HFF-Myc (cell line): ENCODE results near the gene PLCB3.

Source experiments
- DNase-seq: peaks from one replicate; pipeline ENCODE4 v3.0.0-alpha.2; 2011; ENCODE audit warnings: low read depth; ENCODE audit errors: extremely low read depth
- H3K4me3 ChIP-seq: replicated peaks from 2 replicates; pipeline ENCODE4 v1.5.1; 2011; ENCODE audit warnings: low read depth, mild to moderate bottlenecking, control low read depth, low read length
- CTCF ChIP-seq: IDR thresholded peaks from 2 replicates; pipeline ENCODE4 v1.5.1; 2012; ENCODE audit warnings: mild to moderate bottlenecking, low read depth, low read length, control low read depth; ENCODE audit errors: missing control alignments

The PLCB3 gene

GRCh38 chr11:64290352-64291261 lies 39.3 kb downstream of the PLCB3 start:
- TF ChIP-seq CTCF = no peak
- H3K4me3 ChIP-seq = no peak overlapping the region

GRCh38 chr11:64291262-64291751 lies 40.0 kb downstream of the PLCB3 start, which contains the start of gene KCNK4:
TSS of gene KCNK4 (plus strand) at chr11:64291302. CDS start at chr11:64293019, 1,717 bp downstream.
- no peak for DNase-seq
- H3K4me3 ChIP-seq = peak within 1 kb of the TSS; percentile 9; the same call in 1 of the 2 replicates
- no peak for TF ChIP-seq CTCF

More at GRCh38 chr11:64290352-64291261, 39.3 kb downstream of the PLCB3 start:
- no peak for DNase-seq

DNA sequence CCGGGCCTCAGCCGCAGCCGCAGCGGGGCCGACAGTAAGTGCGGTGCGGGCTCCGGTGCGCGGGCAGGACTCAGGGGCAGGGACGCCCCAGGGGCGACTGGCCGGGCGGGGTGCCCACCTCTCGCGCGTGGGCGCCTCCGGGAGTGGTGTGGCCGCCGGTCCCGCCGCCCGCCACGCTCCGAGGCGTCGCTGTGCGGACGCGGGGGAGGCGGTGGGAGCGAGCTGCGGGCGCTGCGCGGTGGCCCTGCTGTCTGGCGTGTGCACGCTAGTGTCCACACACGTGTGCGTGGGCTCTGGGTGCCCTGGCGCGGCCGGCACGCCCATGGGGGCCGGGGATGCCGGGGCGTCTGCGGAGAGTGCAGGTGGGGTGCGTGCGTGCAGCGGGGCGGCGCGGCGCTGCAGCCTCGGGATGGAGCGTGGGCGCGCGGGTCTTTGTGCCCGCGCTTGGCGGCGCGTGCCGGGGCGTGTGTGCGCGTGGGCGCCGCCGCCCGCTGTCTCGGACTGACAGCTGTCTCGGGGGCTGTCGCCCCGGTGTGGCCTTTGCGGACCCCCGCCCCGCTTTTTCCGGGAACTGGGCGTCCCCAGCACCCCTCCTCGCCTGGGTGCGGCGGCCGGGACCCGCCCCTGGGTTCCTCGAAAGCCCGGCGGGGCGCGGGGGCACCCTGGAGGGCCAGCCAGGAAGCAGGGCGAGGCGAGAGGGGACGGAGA lies 40.6 kb downstream of the PLCB3 start:
- peak overlapping the region; percentile 9; the same call in 1 of the 2 replicates for H3K4me3 ChIP-seq
- TF ChIP-seq CTCF = no peak
- DNase-seq = no peak

- no peak for DNase-seq
- peak overlapping the region; percentile 9; the same call in 1 of the 2 replicates for H3K4me3 ChIP-seq
- TF ChIP-seq CTCF = no peak
These were observed 41.3 kb downstream of the PLCB3 start for GRCh38 chr11:64292460-64293254.

DNA sequence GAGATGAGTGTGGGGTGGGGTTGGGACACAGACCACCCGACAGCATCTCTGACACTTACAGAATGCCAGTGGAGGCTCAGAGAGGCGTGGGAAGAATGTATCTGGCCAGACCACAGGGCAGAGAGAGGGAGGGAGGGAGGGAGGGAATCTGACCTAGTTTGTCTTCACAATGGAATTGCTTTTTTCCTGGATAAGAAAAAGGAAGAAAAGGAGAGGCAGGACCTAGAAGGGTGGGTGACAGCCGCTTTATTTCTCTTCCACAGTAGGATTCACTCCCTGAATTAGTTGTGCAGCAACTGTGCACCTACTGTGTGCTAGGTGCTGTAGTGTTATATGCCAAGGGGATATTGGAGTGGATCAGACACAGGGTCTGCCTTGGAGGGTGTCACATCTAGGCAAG lies 43.4 kb downstream of the PLCB3 start:
- no peak for DNase-seq
- TF ChIP-seq CTCF = no peak
- no peak overlapping the region for H3K4me3 ChIP-seq

DNA sequence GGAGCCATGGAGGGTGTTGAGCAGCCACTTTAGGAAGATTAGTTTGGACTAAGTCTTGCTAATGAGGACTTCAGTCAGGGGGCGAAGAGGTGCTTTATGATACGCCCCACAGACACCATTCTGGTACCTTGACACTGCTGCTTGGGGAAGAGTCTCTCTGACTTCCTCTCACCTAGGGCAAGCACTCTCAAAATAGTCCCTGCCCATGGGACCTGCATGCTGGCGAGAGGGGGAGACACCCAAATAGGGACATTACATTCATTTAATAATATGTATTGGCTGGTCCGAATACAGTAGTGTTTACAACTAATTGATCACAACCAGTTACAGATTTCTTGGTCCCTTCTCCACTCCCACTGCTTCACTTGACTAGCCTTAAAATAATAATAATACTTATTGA lies 44.4 kb downstream of the PLCB3 start:
- no peak for TF ChIP-seq CTCF
- H3K4me3 ChIP-seq = no peak overlapping the region
- no peak for DNase-seq
